Islet of Langerhans (tissue), 1 donor: Measurements from ENCODE around the gene MAPK4.
"Not testable (repeated sequence)": the region's sequence is repeated elsewhere in the genome, so short reads cannot be mapped to it uniquely, and the experiment has no call there.

Experiments used
- FAIRE-seq: peaks from one replicate; lab custom pipeline; 2011; peaks lifted over from hg19 to GRCh38; lab: Jason Lieb, UNC

Gene MAPK4

DNA sequence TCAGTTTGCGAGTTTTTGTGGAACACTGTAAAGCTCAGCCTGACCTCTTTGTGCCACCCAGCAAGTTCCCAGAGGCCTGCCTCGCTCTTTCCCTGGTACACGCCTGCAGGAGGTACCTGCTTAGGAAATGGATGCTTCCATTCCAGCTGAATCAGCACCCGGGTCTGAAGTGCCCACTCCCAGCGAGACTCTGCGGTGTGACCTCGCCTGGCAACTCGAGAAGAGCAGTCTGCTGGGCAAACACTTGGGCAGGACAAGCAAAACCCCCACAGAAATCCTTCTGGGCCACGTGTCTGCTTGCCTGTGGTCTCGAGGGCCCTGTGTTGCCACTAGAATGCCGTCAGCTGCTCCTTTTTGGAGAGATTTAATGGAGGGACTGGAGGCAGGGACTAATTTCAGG lies 127.6 kb downstream of the MAPK4 start:
- FAIRE-seq, result no peak

DNA sequence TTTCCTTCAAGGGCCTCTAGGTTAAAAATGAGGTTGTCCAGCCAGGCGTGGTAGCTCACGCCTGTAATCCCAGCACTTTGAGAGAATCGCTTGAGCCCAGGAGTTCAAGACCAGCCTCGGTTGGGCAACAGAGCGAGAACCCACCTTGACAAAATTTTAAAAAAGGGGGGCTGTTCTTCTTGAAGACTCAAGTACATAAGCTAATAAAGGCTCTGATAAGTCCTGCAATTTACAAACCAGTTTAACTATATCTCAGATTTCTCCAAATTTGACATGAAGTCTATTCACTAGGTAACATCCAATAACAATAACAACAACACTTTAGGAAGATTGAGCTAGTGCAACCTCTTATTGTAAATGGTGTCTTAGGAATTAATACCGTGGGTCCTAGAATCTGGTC lies 129.7 kb downstream of the MAPK4 start:
- no peak for FAIRE-seq

DNA sequence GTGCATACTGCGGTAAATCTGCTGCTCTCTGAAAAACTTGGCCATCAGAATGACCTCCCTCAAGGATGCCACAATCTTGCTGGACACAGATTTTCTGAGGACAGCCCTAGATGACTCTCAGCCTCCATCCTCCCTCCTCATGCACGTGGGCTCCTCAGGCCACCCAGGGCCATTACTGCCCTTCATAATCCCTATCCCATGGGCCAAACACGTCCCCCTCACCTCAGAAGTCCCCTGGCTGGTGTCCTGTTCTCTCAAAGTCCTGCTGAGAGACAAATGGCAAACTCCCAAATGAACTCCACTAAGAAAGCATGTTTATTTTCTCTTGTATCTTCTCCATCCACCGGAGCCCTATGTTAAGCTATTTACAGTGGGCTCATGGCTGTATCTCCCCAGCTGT lies 134.3 kb downstream of the MAPK4 start:
- FAIRE-seq, result no peak

DNA sequence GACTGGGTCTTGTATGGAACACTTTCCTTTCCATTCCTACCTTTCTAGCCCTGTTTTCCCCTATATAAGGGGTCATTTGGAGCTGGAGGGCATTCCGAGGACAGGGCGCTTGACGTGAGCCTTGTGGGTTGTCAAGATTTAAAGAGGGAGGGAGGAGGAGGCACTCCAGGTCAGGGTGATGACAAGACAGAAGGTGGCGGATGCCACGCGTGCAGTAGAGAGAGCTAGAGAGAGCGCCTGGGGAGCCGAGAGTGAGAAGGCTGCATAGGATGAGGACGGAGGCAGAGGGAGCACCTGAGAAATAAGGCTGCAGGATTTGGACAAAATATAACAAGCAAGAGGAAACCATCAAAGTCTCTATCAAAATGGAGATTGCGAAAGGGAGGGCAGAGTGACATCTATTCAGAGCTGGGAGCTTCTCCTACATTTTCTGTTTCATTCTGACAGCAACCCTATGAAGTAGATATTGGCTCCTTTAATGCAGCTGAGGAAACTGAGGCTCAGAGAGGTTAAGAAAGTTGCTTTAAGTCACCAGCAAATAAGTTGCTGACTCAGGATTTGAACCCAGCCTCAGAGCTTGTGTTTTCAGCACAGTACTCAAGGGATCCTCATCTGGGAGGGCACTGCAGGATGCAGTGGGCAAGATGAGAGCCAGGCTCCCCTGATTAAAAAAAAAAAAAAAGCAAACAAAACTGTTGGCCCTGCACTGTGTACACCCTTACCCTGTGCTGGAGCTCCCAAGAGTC lies 135.7 kb downstream of the MAPK4 start:
- no peak for FAIRE-seq

DNA sequence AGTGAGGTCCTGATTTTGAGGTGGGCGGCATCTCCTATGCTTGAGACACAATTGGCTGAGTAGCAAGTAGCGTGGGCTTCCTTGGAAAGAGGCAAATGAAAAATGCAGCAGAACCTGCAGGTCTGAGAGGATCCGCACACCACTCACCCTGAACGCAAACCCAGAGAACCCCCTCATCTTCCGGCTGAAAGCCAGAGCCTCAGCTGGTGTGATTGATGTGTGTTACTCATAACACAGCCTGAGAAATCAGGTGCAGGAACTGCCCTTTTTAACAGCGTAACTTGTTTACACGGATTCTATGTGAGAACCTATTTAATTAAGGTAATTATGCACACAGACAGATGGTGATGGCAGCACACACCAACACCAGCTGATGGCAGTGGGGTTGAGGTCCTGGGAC lies 136.5 kb downstream of the MAPK4 start:
- FAIRE-seq, result no peak

DNA sequence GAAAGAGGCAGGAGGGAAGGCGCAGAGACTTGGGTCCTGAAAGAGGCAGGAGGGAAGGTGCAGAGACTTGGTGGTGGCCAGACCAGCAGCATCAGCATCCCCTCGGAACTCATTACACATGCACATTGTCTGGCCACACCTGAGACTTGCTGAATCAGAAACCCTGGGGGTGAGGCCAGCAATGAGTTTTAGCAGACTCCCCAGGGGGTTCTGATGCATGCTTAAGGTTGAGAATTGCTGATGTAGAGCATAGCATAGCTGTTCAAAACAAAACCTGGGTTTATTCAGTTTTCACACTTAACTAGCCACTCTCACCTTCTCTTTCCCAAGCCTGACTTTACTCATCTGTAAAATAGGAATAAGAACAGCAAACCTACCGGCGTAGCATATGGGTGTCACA lies 137.0 kb downstream of the MAPK4 start:
- FAIRE-seq, result no peak

DNA sequence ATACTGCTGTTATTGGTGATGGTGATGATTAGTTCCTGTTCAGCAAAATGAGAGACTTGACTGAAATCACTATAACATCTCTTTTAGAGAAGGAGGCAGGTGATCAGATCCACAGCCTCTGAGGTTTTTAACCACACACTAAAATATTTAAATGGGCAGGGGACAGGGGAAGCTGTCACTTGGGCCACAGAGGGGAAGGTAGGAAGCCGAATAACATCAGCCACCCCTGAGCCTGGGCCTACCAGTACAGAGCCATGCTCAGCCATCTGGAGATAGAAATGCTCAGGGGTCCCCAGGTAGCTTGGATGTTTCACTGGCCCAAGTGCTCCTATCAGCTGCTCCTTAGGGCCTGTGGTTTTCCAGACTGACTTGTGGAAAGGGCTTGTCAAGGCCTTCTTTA lies 137.6 kb downstream of the MAPK4 start:
- no peak for FAIRE-seq

DNA sequence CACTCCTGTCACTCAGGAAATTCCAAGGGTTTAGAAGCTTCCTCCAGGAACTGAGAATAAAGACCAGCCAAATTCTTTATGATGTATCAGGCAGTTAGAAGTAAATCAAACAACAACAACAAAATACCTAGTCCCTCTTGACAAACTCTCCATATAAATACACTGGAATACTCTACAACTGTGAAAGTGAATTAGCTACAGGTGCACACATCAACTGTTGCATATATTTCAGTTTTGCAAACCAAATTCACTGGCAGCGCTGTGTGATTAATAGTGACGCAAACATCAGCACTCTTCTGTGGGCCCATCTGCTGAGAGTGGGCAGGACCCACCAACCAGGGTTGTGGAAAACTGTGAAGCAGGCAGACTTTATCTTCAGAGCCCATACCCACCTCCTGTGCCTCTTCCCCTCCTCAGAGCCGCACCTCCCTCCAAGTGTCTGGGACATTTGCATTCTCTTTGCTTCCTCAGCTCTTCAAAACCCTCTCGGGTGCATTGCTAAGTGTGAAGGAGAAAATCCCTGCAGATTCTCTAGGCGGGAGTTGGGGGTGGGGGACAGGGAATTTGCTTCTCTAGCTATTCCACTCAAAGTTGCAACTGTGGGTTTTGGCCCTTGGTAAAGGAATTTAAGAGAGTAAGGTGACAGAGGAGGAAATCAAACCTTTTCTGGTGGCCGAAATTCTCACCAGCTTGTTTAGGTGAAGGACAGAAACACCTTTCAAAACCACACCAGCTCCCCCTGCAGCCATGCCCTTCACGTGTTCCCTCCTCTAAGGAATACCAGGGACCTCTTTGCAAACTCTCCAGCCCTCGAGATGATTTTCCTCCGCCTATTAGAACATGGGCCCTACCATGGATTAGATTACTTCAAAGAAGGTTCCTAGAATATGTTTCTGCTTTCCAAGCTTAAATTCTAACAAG lies 140.6 kb downstream of the MAPK4 start:
- no peak for FAIRE-seq

DNA sequence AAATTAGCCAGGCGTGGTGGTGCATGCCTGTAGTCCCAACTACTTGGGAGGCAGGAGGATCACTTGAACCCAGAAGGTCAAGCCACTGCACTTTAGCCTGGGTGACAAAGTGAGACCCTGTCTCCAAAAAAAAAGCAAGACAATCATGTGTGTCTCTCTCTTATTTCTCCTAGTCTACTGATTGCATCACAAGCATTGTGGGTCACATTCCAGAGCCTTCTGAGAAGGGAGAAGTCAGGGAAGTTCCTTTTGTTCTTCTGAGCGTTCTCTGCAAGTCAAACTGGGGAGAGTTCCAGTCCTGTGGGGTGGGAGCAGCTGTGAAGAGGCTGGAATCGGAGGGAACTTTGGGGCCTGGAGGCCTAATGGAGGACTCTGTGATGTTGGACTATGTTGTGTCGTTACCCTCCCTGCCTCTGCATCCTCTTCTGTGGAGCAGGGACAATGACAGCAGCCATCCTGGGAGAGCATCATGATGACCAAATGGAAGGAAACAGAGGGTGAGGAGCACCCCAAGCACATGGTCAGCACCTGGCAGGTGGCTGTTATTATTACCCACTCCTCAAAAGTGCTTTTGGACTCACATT lies 144.6 kb downstream of the MAPK4 start:
- no peak for FAIRE-seq

DNA sequence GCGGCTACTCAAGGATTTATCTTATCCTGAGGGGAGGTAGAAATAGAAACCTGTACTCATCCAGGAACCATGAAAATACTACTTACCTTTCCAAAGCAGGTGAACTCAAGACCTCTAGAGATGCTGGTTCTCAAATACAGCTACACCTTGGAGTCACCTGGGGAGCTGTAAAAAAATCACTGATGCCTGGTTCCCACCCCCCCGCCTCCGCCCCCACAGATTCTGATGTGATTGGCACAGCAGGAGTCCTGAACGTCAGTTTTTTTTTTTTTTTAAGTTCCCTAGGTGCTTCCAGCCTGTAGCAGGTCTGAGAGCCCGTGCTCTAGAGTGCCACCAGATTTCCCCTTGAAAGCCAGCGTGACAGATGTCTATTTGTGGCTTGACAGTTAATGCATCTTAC lies 146.3 kb downstream of the MAPK4 start:
- no peak for FAIRE-seq

DNA sequence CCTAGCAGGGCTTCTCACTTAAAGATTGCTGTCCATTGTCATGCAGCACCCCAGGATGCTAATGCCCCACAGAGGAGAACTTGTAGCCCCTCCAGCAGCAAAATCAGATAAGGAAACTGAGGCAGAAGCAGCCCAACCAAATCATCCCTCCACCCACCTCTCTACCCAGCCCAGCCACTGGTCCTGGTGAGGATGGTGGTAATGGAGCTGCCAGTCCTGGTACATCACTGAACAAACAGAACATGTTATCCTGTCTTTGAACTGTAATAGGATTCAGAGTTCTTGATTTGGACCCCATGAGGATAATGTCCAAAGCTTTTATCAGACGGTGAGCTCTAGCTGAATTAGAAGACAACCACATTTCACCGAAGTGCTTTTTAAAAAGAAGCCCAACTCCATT lies 146.8 kb downstream of the MAPK4 start:
- no peak for FAIRE-seq

DNA sequence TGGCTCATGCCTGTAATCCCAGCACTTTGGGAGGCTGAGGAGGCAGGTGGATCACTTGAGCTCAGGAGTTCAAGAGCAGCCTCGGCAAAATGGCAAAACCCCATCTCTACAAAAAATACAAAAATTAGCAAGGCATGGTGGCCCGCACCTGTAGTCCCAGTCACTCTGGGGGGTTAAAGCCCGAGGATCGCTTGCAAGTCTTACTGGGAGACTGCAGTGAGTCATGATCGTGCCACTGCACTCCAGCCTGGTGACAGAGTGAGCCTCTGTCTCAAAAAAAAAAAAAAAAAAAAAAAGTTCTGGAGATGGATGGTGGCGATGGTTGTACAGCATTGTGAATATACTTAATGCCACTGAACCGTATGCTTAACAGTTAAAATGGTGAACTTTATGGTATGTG lies 147.4 kb downstream of the MAPK4 start:
- not testable (repeated sequence) for FAIRE-seq

DNA sequence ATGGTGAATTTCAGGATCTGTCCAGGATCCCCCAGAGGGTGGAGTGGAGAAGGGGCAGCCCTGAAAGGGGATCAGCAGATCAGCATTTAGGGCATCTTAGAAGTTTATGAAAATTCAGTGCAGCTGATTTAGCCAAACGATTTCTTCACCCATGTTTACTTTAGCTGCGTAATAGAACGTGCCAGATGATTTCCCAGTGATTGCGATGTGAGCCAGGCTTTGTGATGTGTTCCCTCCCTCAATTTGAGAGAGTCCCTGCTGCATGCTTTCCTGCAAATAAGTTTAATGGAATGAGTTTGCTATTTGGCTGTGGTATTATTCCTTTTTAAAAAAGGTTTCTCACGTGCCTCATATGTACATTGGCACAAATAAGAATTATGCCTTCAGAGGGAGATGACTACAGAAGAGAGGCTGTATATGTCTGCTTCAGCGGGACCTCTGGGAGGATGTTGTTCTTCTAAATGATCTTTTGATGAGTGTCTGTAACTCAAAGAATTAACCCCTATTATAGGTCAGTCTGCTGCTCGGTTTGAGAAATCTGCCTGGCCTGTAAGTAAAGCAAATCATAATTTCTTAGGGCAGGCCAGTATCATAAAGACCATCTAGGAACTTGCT lies 148.1 kb downstream of the MAPK4 start:
- FAIRE-seq, result no peak

DNA sequence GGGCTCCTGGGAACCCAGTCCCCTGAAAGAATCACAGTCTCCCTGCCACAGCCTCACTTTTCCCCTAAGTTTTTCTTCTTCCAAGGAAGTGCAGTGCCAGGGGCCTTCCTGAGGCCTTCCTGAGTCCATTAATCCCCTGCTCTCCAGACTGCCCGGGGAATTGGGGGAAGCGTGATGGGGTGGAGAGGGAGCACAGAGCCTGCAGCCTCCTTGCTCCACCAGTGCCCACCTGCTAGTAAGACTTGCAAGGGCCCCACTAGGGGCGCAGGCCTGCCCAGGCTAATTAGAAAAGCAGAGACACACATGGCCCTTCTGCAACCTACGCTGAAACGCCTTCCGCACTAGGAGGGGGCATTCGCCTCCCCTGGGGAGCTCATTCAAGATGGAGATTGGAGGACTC lies 149.3 kb downstream of the MAPK4 start:
- FAIRE-seq, result no peak

DNA sequence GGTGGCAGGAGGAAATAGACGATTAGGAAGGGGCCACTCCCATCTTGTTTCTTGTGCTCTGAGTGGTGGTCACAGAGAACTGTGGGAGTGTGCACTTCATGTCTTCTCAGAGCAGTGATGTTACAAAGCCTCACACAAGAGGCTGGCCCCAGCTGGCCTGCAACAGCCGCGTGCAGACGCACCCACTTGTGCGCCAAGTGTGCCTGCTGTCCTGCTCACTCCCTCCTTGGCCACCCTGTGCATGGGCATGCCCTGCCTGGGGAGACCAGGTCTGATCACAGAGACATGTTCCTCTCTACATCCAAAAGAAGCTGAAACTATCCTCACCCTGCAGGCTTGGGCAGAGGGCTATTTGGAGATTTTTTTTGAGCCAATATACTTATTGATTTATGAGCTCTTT lies 151.5 kb downstream of the MAPK4 start:
- FAIRE-seq, result no peak

DNA sequence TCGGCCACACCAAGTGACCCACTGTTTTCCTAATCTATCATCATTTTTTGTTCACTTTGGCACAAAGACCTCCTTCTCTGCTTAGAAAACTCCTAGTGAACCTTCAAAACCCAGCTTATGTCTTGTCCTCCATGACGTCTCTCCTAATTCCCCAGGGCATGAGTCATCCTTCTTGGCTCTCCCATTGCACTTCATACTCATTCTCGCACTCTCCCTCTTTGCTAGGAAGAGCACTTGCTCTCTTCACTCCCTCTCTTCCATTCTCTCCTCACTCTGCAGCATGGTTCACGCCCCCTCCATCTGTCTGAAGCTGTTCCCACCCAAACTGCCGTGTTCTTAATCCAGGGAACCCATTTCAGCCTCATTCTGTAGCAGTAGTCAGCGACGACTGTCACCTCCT lies 156.0 kb downstream of the MAPK4 start:
- no peak for FAIRE-seq

DNA sequence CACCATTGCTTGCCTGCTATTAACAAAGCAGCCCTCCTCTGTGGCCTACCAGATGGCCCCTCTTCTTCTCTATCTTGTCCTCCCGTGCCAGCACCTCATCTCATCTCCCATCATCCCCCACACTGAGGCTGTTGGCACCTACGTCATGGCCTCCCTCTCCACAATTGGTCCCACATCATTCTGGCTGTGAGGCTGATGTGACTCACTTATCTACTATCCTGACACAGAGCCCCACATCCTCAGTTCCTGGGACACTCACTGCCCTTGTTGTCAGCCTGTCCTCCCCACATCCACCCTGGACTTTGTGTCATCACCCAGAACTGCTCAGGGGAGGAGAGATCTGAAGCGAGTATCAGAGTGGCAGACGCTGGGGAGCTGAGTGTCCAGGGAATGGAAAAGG lies 157.0 kb downstream of the MAPK4 start:
- no peak for FAIRE-seq

DNA sequence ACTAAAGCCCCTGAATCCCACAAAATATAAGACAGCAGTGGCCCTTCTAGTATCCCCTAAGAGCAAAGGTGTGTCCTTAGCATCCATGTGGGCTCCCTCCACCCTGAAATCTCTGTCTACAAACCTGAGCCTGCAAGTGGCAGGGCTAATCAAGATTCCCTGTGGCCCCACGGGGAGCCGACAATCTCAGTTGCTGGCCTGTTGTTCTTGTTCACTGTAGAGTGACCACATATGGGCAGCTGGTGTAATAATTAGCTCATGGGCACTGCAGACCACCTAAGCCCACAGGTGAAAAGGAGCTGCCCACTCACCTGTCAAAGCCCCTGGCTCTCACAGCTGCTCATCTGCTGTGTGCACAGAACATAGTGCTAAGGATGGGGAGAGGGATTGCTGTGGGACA lies 157.7 kb downstream of the MAPK4 start:
- FAIRE-seq, result no peak

DNA sequence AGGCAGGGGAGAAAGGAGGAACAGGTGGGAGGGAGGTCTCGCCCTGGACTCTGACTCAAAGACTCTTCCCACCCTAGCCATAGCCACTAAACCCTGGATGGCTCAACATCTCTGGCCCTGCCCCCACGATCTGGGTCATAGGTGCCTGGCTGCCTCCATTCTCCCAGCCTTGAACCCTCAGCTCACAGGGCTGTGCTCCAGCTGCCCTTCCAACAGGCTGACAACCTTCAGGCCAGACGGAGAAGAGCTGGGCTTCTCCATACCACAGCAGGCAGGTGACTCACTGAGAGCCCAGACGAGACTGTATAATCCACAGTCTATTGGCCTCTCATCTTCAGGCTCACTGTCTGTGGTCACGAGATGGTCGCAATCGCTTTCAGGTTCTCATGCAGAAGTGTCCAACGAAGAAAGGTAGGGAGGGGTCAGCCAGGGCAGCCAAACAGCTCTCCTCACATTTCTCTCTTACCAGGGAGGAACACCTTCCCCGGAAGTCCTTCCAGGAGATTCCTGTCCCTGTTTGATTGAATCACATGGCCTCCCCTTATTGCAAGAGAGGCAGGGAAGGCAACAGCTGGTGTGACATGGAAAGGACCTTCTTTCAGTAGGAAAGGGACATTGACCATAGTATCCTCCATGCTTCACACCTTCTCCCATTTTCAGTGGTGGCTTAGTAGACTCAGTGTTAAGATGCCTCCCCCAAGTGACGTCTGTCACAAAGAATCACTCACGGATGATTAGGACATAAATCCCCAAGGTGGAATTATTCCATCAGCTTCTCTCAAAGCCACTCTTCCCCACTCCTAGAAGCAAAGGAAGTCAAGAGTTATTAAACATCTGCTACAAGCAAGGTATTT lies 159.8 kb downstream of the MAPK4 start:
- FAIRE-seq, result no peak

DNA sequence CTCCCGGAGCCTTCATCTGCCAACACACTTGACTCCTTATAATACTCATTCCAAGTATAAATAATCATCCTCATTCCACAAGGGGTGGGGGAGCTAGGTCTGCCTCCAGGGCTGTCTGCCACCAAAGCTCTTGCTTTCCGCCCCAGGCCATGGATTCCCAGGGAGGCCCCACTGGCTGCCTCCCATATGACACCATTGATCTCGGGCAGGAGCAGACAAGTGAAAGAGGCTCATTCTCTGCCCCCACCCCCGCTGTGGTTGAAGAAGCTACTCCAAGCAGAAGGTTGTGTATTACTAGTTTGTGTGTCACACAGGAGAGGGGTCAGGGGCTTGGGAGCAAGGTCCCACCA lies 160.4 kb downstream of the MAPK4 start:
- no peak for FAIRE-seq

DNA sequence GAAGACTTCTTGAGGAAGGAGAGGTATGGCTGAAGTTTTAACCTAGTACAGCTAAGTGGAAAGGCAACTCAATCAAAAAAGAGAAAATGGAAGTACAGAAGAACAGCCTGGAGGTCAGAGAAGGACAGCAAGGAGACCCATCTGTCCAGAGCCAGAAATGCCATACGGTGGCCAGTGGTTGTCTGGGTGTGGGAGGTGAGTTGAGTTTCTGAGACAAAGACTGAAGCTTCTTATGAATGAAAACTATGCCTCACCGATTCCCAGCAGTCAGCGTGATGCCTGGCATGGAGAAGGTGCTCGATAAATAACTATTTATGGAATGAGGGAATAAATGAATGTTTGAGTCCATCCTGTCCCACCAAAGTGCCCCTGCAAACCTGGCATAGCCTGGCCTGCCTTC lies 161.1 kb downstream of the MAPK4 start:
- FAIRE-seq, result no peak
